K562 (cell line): ENCODE results near the gene CPSF4L. TPM values are rescaled to one million over a fixed set of nuclear protein-coding genes. Genes with fewer than 3 reads are reported as not detected.

ENCODE experiments used
- BRCA1 ChIP-seq, 2 experiments: fragments of 450-650 bp in 1 of 2; sonication (generic) in 1 of 2; formaldehyde crosslinking in 1 of 2; IDR thresholded peaks; 2 replicates each; pipeline versions ENCODE4 v1.5.0 to v1.6.1; 2017 to 2020; ENCODE audit warnings: mild to moderate bottlenecking in 1 of 2, missing genetic modification reagents in 1 of 2
- EP300 ChIP-seq: IDR thresholded peaks from 2 replicates; pipeline ENCODE4 v1.6.1; 2012; ENCODE audit warnings: low read length, improper control_type of control experiment
- HDAC8 ChIP-seq: fragments of 450-650 bp; IDR thresholded peaks from 2 replicates; pipeline ENCODE4 v1.6.1; 2016; ENCODE audit warnings: mild to moderate bottlenecking, missing genetic modification characterization, moderate library complexity, missing compliant biosample characterization
- ILF3 ChIP-seq: fragments of 450-650 bp; IDR thresholded peaks from 2 replicates; pipeline ENCODE4 v1.6.1; 2018; ENCODE audit warnings: antibody characterized with exemption, mild to moderate bottlenecking, moderate library complexity, borderline replicate concordance
- NCOA1 ChIP-seq: fragments of 450-650 bp; IDR thresholded peaks from 2 replicates; pipeline ENCODE4 v1.6.1; 2016; ENCODE audit warnings: low read depth
- NFE2L1 ChIP-seq: fragments of 450-650 bp; IDR thresholded peaks from 2 replicates; pipeline ENCODE4 v1.6.1; 2016; ENCODE audit warnings: missing genetic modification characterization, low read depth, mild to moderate bottlenecking, missing compliant biosample characterization, moderate library complexity, borderline replicate concordance
- NR4A1 ChIP-seq, 2 experiments: fragments of 250-450 bp in 1 of 2; fragments of 450-650 bp in 1 of 2; sonication (Bioruptor Pico) in 1 of 2; IDR thresholded peaks; 2 replicates each; pipeline versions ENCODE4 v1.4.0 to v1.6.1; 2016 to 2020; ENCODE audit warnings: mild to moderate bottlenecking in 2 of 2, missing compliant biosample characterization in 1 of 2, missing genetic modification characterization in 1 of 2, moderate library complexity in 1 of 2
- PML ChIP-seq: IDR thresholded peaks from 2 replicates; pipeline ENCODE4 v1.6.1; 2012; ENCODE audit warnings: low read length, inconsistent platforms
- POLR2A ChIP-seq: fragments of 450-650 bp; conservative IDR thresholded peaks from 2 replicates; pipeline ENCODE4 v1.6.1; 2016
- SMARCA4 ChIP-seq: fragments of 450-650 bp; IDR thresholded peaks from 2 replicates; pipeline ENCODE4 v1.6.1; 2016
- SMARCA5 ChIP-seq: fragments of 450-650 bp; IDR thresholded peaks from 2 replicates; pipeline ENCODE4 v1.6.1; 2016
- SOX6 ChIP-seq: fragments of 450-650 bp; IDR thresholded peaks from 2 replicates; pipeline ENCODE4 v1.6.1; 2014; ENCODE audit warnings: mild to moderate bottlenecking
- THRAP3 ChIP-seq: fragments of 450-650 bp; IDR thresholded peaks from 2 replicates; pipeline ENCODE4 v1.6.1; 2016; ENCODE audit warnings: mild to moderate bottlenecking, inconsistent platforms, borderline replicate concordance
- U2AF1 ChIP-seq: fragments of 200-400 bp; formaldehyde crosslinking; optimal IDR thresholded peaks from 2 replicates; pipeline ENCODE3; 2017; ENCODE audit warnings: mild to moderate bottlenecking, low read depth, low read length, moderate library complexity
- ZBTB8A ChIP-seq: fragments of 450-650 bp; IDR thresholded peaks from 2 replicates; pipeline ENCODE4 v1.6.1; 2018; ENCODE audit warnings: mild to moderate bottlenecking, moderate library complexity; ENCODE audit not compliant: partially characterized antibody
- ZFP1 ChIP-seq: fragments of 450-650 bp; formaldehyde crosslinking; IDR thresholded peaks from 2 replicates; pipeline ENCODE4 v1.4.0; 2020; ENCODE audit warnings: mild to moderate bottlenecking, mixed read lengths
- ZNF184 ChIP-seq: sonication (generic); formaldehyde crosslinking; IDR thresholded peaks from 2 replicates; pipeline ENCODE4 v1.5.0; 2020; ENCODE audit warnings: missing genetic modification reagents
- ZNF436 ChIP-seq: fragments of 250-450, 450-650 bp; sonication (Bioruptor Pico); formaldehyde crosslinking; IDR thresholded peaks from 2 replicates; pipeline ENCODE4 v1.7.0; 2020; ENCODE audit warnings: mild to moderate bottlenecking
- ZNF444 ChIP-seq: fragments of 250-450 bp; sonication (Bioruptor Pico); IDR thresholded peaks from 2 replicates; pipeline ENCODE4 v1.4.0; 2020; ENCODE audit warnings: mild to moderate bottlenecking, moderate library complexity
- polyA plus RNA-seq, 8 experiments: library from polyadenylated mRNA; depleted of rRNA in 4 of 8; stranded (reverse) in 5 of 8; unstranded in 3 of 8; fragments of >200 nt; fragmentation: Nextera tagmentation in 2 of 8; fragmentation: Illumina TruSeq in 1 of 8; extraction: Ambion mirVana in 2 of 8; extraction: Trizol in 1 of 8; gene quantifications; 2 replicates each; pipeline versions ENCODE4 v1.2.1 to v1.2.3, GENCODE V29; 2011 to 2014; ENCODE audit warnings: inconsistent platforms in 1 of 8, missing spikeins in 1 of 8
- total RNA-seq, 7 experiments: library from RNA; depleted of rRNA in 6 of 7; stranded (reverse); fragments of >200 nt in 6 of 7; fragmentation: Illumina TruSeq in 2 of 7; extraction: Trizol in 2 of 7; gene quantifications; 2 replicates each; pipeline versions ENCODE4 v1.2.1 to v1.2.3, GENCODE V29; 2011 to 2021; ENCODE audit warnings: low replicate concordance in 1 of 7
- TF ChIP-seq, protein P1 (sequence below): fragments of 450-650 bp; IDR thresholded peaks from 2 replicates; pipeline ENCODE4 v1.6.1; 2018; ENCODE audit warnings: mild to moderate bottlenecking, low read depth; ENCODE audit not compliant: partially characterized antibody
- TF ChIP-seq, protein P2 (sequence below): fragments of 250-450 bp; sonication (Bioruptor Pico); IDR thresholded peaks from 2 replicates; pipeline ENCODE4 v1.5.0; 2021; ENCODE audit warnings: mild to moderate bottlenecking, borderline replicate concordance
- TF ChIP-seq, protein P3 (sequence below): sonication (generic); formaldehyde crosslinking; IDR thresholded peaks from 2 replicates; pipeline ENCODE4 v1.9.0; 2022; ENCODE audit warnings: mild to moderate bottlenecking, missing genetic modification reagents
- TF ChIP-seq, protein P4 (sequence below): IDR thresholded peaks from 2 replicates; pipeline ENCODE4 v1.6.1; 2011; ENCODE audit not compliant: insufficient read length; ENCODE audit errors: extremely low read depth
- TF ChIP-seq, protein P5 (sequence below): fragments of 450-650 bp; IDR thresholded peaks from 2 replicates; pipeline ENCODE4 v1.6.1; 2016; ENCODE audit warnings: mild to moderate bottlenecking

The CPSF4L gene
- total and polyA plus RNA-seq, 9 of the 15 experiments (the other 6 are each of a cell fraction or from before 2014, with no cell fraction given): not detected

DNA sequence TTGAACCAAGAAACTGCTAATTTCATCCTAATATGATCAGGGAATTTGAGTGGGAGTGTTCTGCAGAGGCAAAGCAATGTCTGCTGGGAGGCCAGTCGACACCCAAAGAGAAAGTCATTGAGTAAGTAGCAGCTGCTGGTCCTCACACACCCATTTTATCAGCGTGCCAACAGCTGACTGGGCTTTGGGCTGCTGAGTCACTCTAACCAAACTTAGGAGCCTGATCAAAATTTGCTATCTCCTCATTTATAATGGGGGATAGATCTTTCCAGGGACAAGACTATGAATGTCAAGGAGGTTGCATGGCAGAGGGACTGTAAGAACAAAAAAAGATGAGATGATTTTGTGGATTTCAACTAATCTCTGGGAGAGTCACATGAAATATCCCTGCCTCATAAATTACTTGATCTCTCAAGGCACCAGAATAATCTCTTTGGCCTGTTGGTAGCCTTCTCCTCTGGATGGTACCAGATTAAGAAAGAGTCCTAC lies 32.9 kb downstream of the CPSF4L start (continued):
- TF ChIP-seq SOX6 (peak; percentile 67), PML (no peak), ZNF444 (CRISPR knock-in tag) (no peak), SMARCA4 (peak; percentile 85), EP300 (peak; percentile 70), ZFP1 (CRISPR knock-in tag) (no peak), HDAC8 (tag) (no peak), ZBTB8A (no peak), NCOA1 (no peak), ILF3 (no peak), THRAP3 (no peak), ZNF184 (no peak), SMARCA5 (no peak), BRCA1 (IDR thresholded peaks at IDR 0.05) (no peak), BRCA1 (CRISPR knock-in tag; IDR thresholded peaks at IDR 0.05) (no peak), NFE2L1 (tag) (peak; percentile 74; the same call in 1 of the 2 replicates), U2AF1 (no peak), NR4A1 (CRISPR knock-in tag; IDR thresholded peaks at IDR 0.05) (no peak), NR4A1 (tag; IDR thresholded peaks at IDR 0.05) (no peak), POLR2A (no peak), ZNF436 (CRISPR knock-in tag) (no peak)
- TF ChIP-seq, protein P1, sequence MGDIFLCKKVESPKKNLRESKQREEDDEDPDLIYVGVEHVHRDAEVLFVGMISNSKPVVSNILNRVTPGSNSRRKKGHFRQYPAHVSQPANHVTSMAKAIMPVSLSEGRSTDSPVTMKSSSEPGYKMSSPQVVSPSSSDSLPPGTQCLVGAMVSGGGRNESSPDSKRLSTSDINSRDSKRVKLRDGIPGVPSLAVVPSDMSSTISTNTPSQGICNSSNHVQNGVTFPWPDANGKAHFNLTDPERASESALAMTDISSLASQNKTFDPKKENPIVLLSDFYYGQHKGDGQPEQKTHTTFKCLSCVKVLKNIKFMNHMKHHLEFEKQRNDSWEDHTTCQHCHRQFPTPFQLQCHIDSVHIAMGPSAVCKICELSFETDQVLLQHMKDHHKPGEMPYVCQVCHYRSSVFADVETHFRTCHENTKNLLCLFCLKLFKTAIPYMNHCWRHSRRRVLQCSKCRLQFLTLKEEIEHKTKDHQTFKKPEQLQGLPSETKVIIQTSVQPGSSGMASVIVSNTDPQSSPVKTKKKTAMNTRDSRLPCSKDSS: no peak
- TF ChIP-seq, protein P2, sequence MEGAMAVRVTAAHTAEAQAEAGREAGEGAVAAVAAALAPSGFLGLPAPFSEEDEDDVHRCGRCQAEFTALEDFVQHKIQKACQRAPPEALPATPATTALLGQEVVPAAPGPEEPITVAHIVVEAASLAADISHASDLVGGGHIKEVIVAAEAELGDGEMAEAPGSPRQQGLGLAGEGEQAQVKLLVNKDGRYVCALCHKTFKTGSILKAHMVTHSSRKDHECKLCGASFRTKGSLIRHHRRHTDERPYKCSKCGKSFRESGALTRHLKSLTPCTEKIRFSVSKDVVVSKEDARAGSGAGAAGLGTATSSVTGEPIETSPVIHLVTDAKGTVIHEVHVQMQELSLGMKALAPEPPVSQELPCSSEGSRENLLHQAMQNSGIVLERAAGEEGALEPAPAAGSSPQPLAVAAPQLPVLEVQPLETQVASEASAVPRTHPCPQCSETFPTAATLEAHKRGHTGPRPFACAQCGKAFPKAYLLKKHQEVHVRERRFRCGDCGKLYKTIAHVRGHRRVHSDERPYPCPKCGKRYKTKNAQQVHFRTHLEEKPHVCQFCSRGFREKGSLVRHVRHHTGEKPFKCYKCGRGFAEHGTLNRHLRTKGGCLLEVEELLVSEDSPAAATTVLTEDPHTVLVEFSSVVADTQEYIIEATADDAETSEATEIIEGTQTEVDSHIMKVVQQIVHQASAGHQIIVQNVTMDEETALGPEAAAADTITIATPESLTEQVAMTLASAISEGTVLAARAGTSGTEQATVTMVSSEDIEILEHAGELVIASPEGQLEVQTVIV (CRISPR knock-in tag): no peak
- TF ChIP-seq, protein P3, sequence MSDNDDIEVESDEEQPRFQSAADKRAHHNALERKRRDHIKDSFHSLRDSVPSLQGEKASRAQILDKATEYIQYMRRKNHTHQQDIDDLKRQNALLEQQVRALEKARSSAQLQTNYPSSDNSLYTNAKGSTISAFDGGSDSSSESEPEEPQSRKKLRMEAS (CRISPR knock-in tag): no peak
- TF ChIP-seq, protein P4, sequence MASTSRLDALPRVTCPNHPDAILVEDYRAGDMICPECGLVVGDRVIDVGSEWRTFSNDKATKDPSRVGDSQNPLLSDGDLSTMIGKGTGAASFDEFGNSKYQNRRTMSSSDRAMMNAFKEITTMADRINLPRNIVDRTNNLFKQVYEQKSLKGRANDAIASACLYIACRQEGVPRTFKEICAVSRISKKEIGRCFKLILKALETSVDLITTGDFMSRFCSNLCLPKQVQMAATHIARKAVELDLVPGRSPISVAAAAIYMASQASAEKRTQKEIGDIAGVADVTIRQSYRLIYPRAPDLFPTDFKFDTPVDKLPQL: no peak
- TF ChIP-seq, protein P5, sequence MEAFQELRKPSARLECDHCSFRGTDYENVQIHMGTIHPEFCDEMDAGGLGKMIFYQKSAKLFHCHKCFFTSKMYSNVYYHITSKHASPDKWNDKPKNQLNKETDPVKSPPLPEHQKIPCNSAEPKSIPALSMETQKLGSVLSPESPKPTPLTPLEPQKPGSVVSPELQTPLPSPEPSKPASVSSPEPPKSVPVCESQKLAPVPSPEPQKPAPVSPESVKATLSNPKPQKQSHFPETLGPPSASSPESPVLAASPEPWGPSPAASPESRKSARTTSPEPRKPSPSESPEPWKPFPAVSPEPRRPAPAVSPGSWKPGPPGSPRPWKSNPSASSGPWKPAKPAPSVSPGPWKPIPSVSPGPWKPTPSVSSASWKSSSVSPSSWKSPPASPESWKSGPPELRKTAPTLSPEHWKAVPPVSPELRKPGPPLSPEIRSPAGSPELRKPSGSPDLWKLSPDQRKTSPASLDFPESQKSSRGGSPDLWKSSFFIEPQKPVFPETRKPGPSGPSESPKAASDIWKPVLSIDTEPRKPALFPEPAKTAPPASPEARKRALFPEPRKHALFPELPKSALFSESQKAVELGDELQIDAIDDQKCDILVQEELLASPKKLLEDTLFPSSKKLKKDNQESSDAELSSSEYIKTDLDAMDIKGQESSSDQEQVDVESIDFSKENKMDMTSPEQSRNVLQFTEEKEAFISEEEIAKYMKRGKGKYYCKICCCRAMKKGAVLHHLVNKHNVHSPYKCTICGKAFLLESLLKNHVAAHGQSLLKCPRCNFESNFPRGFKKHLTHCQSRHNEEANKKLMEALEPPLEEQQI: peak; percentile 17; the same call in 1 of the 2 replicates
